B cell (primary cell): ENCODE results near the gene C8A. TPM values are rescaled to one million over a fixed set of nuclear protein-coding genes. Genes with fewer than 3 reads are reported as not detected.

Source experiments
- ATAC-seq: fragments of 200-7000 bp; cut with Tn5 transposase; one replicate; pipeline ENCODE4 v1.10.0; 2021; ENCODE audit warnings: low read depth, mild to moderate bottlenecking, moderate number of reproducible peaks, moderate library complexity
- CTCF ChIA-PET: fragments of 350-600 bp; sonication (Branson Sonifier 250); formaldehyde crosslinking; loops from one replicate; lab custom pipeline; 2021; ENCODE audit warnings: antibody characterized with exemption, inconsistent platforms; lab: Charles Lee
- POLR2A ChIA-PET: fragments of 350-600 bp; sonication (Branson Sonifier 250); formaldehyde crosslinking; loops from one replicate; lab custom pipeline; 2021; ENCODE audit warnings: antibody characterized with exemption; lab: Charles Lee
- DNase-seq: peaks from one replicate; pipeline ENCODE4 v3.0.0; 2013
- H2AFZ ChIP-seq: 2 replicates; pipeline ENCODE4 v1.6.1; 2012; ENCODE audit warnings: mild to moderate bottlenecking, low read depth, low read length; ENCODE audit not compliant: insufficient read depth, poor library complexity, severe bottlenecking
- H3K27ac ChIP-seq, 2 donors: 1 replicate in 1 of 2; 2 replicates in 1 of 2; pipeline ENCODE4 v1.5.1; 2012 to 2013; ENCODE audit warnings: low read length in 2 of 2, mild to moderate bottlenecking in 2 of 2, moderate library complexity in 1 of 2
- H3K27me3 ChIP-seq, 4 experiments: fragments of 200-600 bp in 1 of 4; sonication (generic) in 1 of 4; replicated peaks in 1 of 4; 1 replicate in 2 of 4; 2 replicates in 2 of 4; pipeline versions ENCODE4 v1.6.1 to v1.7.0; 2013 to 2016; ENCODE audit warnings: low read length in 3 of 4, mild to moderate bottlenecking in 2 of 4, mixed read lengths in 1 of 4, moderate library complexity in 1 of 4; ENCODE audit not compliant: insufficient read depth in 4 of 4, control insufficient read depth in 3 of 4; ENCODE audit errors: control extremely low read depth in 1 of 4
- H3K36me3 ChIP-seq, 2 experiments: replicated peaks in 1 of 2; 1 replicate in 1 of 2; 2 replicates in 1 of 2; pipeline versions ENCODE4 v1.6.1 to v1.7.1; 2013; ENCODE audit warnings: low read length in 1 of 2; ENCODE audit not compliant: insufficient read depth in 2 of 2, control insufficient read depth in 1 of 2; ENCODE audit errors: control extremely low read depth in 1 of 2, extremely low read depth in 1 of 2
- H3K4me1 ChIP-seq, 2 donors: fragments of 200-600 bp in 1 of 2; sonication (generic) in 1 of 2; 1 replicate in 1 of 2; 2 replicates in 1 of 2; pipeline versions ENCODE4 v1.5.1 to v1.6.1; 2013 to 2017; ENCODE audit warnings: low read length in 2 of 2; ENCODE audit not compliant: control insufficient read depth in 2 of 2, insufficient read depth in 2 of 2
- H3K4me2 ChIP-seq: replicated peaks from 2 replicates; pipeline ENCODE3; 2012; ENCODE audit warnings: mild to moderate bottlenecking, low read depth, low read length; ENCODE audit not compliant: poor library complexity, severe bottlenecking
- H3K4me3 ChIP-seq, 5 experiments: fragments of 200-600 bp in 1 of 5; sonication (generic) in 1 of 5; 1 replicate in 3 of 5; 2 replicates in 2 of 5; pipeline versions ENCODE4 v1.5.1 to v1.7.0; 2011 to 2016; ENCODE audit warnings: low read length in 4 of 5, mild to moderate bottlenecking in 4 of 5, low read depth in 2 of 5, control low read depth in 1 of 5, moderate library complexity in 1 of 5; ENCODE audit not compliant: insufficient read depth in 1 of 5; ENCODE audit errors: control extremely low read depth in 1 of 5, extremely low read depth in 1 of 5
- H3K79me2 ChIP-seq: fragments of 200-600 bp; sonication (generic); one replicate; pipeline ENCODE4 v1.6.0; 2016; ENCODE audit warnings: low read length; ENCODE audit not compliant: control insufficient read depth, insufficient read depth
- H3K9ac ChIP-seq: fragments of 200-600 bp; sonication (generic); 2 replicates; pipeline ENCODE4 v1.6.1; 2017; ENCODE audit warnings: mild to moderate bottlenecking, low read length, moderate library complexity
- H3K9me3 ChIP-seq, 3 donors: one replicate each; pipeline versions ENCODE4 v1.6.1 to v1.7.1; 2013; ENCODE audit warnings: low read length in 2 of 3; ENCODE audit not compliant: control insufficient read depth in 2 of 3, insufficient read depth in 1 of 3; ENCODE audit errors: control extremely low read depth in 1 of 3
- H4K20me1 ChIP-seq: 2 replicates; pipeline ENCODE4 v1.6.0; 2012; ENCODE audit warnings: mild to moderate bottlenecking, low read length; ENCODE audit not compliant: insufficient read depth, control insufficient read depth, poor library complexity, severe bottlenecking
- H3K27ac Mint-ChIP-seq: one replicate; pipeline ENCODE4 v1.8.0; 2021; ENCODE audit warnings: mixed read lengths
- H3K27me3 Mint-ChIP-seq: one replicate; pipeline ENCODE4 v1.8.0; 2021; ENCODE audit warnings: mixed read lengths
- H3K4me1 Mint-ChIP-seq: one replicate; pipeline ENCODE4 v1.8.0; 2021; ENCODE audit warnings: mixed read lengths
- H3K4me3 Mint-ChIP-seq: one replicate; pipeline ENCODE4 v1.8.0; 2021; ENCODE audit warnings: mixed read lengths
- H3K9me3 Mint-ChIP-seq: one replicate; pipeline ENCODE4 v1.8.0; 2022; ENCODE audit warnings: mixed read lengths; ENCODE audit not compliant: insufficient read depth
- EZH2 ChIP-seq: IDR thresholded peaks from 2 replicates; pipeline ENCODE4 v1.6.1; 2012; ENCODE audit warnings: borderline replicate concordance, low read depth, mild to moderate bottlenecking, moderate library complexity, low read length; ENCODE audit not compliant: insufficient read depth, poor library complexity, severe bottlenecking
- WGBS: methylation state at CpG from one replicate; pipeline ENCODE4 v1.1.5; 2013; ENCODE audit warnings: missing lambda C conversion rate; ENCODE audit not compliant: insufficient coverage; 5-methylcytosine and 5-hydroxymethylcytosine counted together
- intact Hi-C: fragments of 100-400 bp; cut with micrococcal nuclease; formaldehyde crosslinking; loops from one replicate; pipeline ENCODE4 v1.10.0; 2022
- polyA plus RNA-seq: library from polyadenylated mRNA; depleted of rRNA; stranded (reverse); fragments of >200 nt; gene quantifications from 2 replicates; pipeline ENCODE4 v1.2.3, GENCODE V29; 2012
- total RNA-seq, 2 donors: library from RNA; stranded (reverse); fragments of 120-200 nt in 1 of 2; gene quantifications; 1 replicate in 1 of 2; 2 replicates in 1 of 2; pipeline versions ENCODE4 v1.2.3 to v1.2.4, GENCODE V29; 2013 to 2022
- TF ChIP-seq, protein P1 (sequence below): fragments of 200-600 bp; IDR thresholded peaks from one replicate; pipeline ENCODE4 v1.8.0; 2022; ENCODE audit warnings: antibody characterized with exemption, mild to moderate bottlenecking

C8A gene
- total and polyA plus RNA-seq, 2 donors (not counting 1 experiment from before 2014, with no cell fraction given): not detected

DNA sequence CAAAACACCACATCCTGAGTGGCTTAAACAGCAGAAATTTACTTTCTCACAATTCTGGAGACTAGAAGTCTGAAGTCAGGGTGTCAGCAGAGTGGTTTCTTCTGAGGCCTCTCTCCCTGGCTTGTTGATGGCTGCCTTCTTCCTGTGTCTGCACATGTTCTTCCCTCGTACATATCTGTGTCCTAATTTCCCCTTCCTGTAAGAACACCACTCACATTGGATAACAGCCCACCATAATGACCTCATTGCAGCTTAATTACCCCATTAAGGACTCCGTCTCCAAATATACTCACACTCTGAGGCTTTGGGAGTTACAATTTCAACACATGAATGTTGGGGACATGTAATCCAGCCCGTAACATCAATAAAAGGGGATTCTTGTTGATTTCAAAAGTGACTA lies 23.4 kb downstream of the C8A start:
- Histone ChIP-seq H3K9me3 (no peaks in the 10 kb centered on the region), H3K27ac (no peak overlapping the region), H3K79me2 (no peaks in the 10 kb centered on the region), H3K9ac (no peak overlapping the region), H3K4me2 (no peak overlapping the region), H3K4me1 (no peaks in the 10 kb centered on the region), H3K4me3 (no peak overlapping the region), H3K36me3 (no peaks in the 10 kb centered on the region), H2AFZ (no peak overlapping the region), H4K20me1 (no peaks in the 10 kb centered on the region), H3K27me3 (no peaks in the 10 kb centered on the region)
- intact Hi-C loops: no loop called here
- no peak for ATAC-seq
- H3K27me3 Mint-ChIP-seq: peaks cover 18% of the 10 kb centered on the region
- no peak overlapping the region for H3K27ac Mint-ChIP-seq
- no peak overlapping the region for H3K4me3 Mint-ChIP-seq
- H3K9me3 Mint-ChIP-seq: no peaks in the 10 kb centered on the region
- TF ChIP-seq, protein P1, sequence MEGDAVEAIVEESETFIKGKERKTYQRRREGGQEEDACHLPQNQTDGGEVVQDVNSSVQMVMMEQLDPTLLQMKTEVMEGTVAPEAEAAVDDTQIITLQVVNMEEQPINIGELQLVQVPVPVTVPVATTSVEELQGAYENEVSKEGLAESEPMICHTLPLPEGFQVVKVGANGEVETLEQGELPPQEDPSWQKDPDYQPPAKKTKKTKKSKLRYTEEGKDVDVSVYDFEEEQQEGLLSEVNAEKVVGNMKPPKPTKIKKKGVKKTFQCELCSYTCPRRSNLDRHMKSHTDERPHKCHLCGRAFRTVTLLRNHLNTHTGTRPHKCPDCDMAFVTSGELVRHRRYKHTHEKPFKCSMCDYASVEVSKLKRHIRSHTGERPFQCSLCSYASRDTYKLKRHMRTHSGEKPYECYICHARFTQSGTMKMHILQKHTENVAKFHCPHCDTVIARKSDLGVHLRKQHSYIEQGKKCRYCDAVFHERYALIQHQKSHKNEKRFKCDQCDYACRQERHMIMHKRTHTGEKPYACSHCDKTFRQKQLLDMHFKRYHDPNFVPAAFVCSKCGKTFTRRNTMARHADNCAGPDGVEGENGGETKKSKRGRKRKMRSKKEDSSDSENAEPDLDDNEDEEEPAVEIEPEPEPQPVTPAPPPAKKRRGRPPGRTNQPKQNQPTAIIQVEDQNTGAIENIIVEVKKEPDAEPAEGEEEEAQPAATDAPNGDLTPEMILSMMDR: no peak
- no peak for TF ChIP-seq EZH2
- H3K4me1 Mint-ChIP-seq: no peaks in the 10 kb centered on the region
- WGBS: no CpG with 5 or more reads among the region's 3 CpGs
- POLR2A ChIA-PET: no interaction called here
- CTCF ChIA-PET: no interaction called here
- DNase-seq: no peak

DNA sequence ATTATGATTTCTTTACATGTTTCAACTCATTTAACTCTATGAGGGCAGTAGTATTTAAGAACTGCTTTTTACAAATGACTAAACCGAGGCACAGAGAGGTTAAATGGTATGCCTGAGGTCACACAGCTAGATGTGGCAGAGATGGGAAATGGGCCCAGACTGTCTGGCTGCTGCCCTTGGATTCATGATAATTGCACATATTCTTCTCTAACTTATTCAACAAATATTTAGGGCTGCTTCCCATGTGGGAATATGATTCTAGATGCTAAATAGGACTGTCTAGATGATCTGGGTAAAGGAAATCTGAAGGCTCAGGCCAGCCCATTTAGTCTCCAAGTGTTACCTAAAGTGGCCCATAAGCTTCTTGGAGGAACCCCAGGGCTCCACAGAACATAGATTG lies 26.2 kb downstream of the C8A start:
- Mint-ChIP-seq H3K27me3 (peaks cover 13% of the 10 kb centered on the region), H3K9me3 (no peaks in the 10 kb centered on the region), H3K4me3 (no peak overlapping the region), H3K27ac (no peak overlapping the region), H3K4me1 (no peaks in the 10 kb centered on the region)
- WGBS: no CpG with 5 or more reads among the region's 1 CpG
- Histone ChIP-seq H3K27ac (no peak overlapping the region), H3K4me3 (no peak overlapping the region), H4K20me1 (no peaks in the 10 kb centered on the region), H3K9ac (no peak overlapping the region), H3K36me3 (no peaks in the 10 kb centered on the region), H3K4me2 (no peak overlapping the region), H2AFZ (no peak overlapping the region), H3K27me3 (no peaks in the 10 kb centered on the region), H3K79me2 (no peaks in the 10 kb centered on the region), H3K4me1 (no peaks in the 10 kb centered on the region), H3K9me3 (no peaks in the 10 kb centered on the region)
- ChIA-PET POLR2A (no interaction called here), CTCF (no interaction called here)
- no peak for ATAC-seq
- TF ChIP-seq EZH2: no peak
- TF ChIP-seq, protein P1: no peak
- intact Hi-C loops: no loop called here
- no peak for DNase-seq
